CMK (cell line): Measurements from ENCODE around the gene CST2.
"Not testable (repeated sequence)": the region's sequence is repeated elsewhere in the genome, so short reads cannot be mapped to it uniquely, and the experiment has no call there.

Source experiments
- DNase-seq: peaks from one replicate; pipeline ENCODE4 v3.0.0-alpha.2; 2010; ENCODE audit warnings: low read depth

Gene CST2

GRCh38 chr20:23826541-23827021 is at the start of gene CST2:
CST2 (minus strand) TSS chr20:23826729; CDS start chr20:23826660, 69 bp downstream.
- no peak for DNase-seq

GRCh38 chr20:23875606-23876237 is 49.2 kb upstream of the CST2 start:
- DNase-seq: no peak

- no peak for DNase-seq
Measured at GRCh38 chr20:23874747-23875146, 48.2 kb upstream of the CST2 start.

GRCh38 chr20:23873370-23874015 is 47.0 kb upstream of the CST2 start:
- no peak for DNase-seq

GRCh38 chr20:23872065-23872464 is 45.5 kb upstream of the CST2 start:
- DNase-seq: no peak

- DNase-seq: no peak
Measured at GRCh38 chr20:23870461-23870860, 43.9 kb upstream of the CST2 start.

- no peak for DNase-seq
Measured at GRCh38 chr20:23869520-23869919, 43.0 kb upstream of the CST2 start.

- no peak for DNase-seq
Measured at GRCh38 chr20:23868321-23868720, 41.8 kb upstream of the CST2 start.

GRCh38 chr20:23867152-23867776 is 40.7 kb upstream of the CST2 start:
- no peak for DNase-seq

- DNase-seq: not testable (repeated sequence)
Measured at GRCh38 chr20:23860771-23861170, 34.2 kb upstream of the CST2 start.

- DNase-seq: no peak
Measured at GRCh38 chr20:23857962-23858595, 31.6 kb upstream of the CST2 start.

GRCh38 chr20:23856736-23857135 is 30.2 kb upstream of the CST2 start:
- DNase-seq: no peak

GRCh38 chr20:23856226-23856625 is 29.7 kb upstream of the CST2 start:
- no peak for DNase-seq

GRCh38 chr20:23841693-23842092 is 15.2 kb upstream of the CST2 start:
- no peak for DNase-seq

- no peak for DNase-seq
Measured at GRCh38 chr20:23835716-23836115, 9.2 kb upstream of the CST2 start.

- DNase-seq: no peak
Measured at GRCh38 chr20:23832775-23833513, 6.4 kb upstream of the CST2 start.

GRCh38 chr20:23831961-23832360 is 5.4 kb upstream of the CST2 start:
- not testable (repeated sequence) for DNase-seq

- DNase-seq: no peak
Measured at GRCh38 chr20:23823621-23824324, 2.8 kb downstream of the CST2 start.

GRCh38 chr20:23823111-23823510 is 3.4 kb downstream of the CST2 start:
- DNase-seq: no peak

- no peak for DNase-seq
Measured at GRCh38 chr20:23820493-23820892, 6.0 kb downstream of the CST2 start.

- DNase-seq: not testable (repeated sequence)
Measured at GRCh38 chr20:23811559-23811958, 15.0 kb downstream of the CST2 start.
